Stimulated activated CD8-positive, alpha-beta memory T cell treated with anti-CD3 and anti-CD28 coated beads, Interleukin-12 subunit alpha, Interleukin-12 subunit beta, amount 100 ng/mL, for 4 hours (primary cell): ENCODE results near the gene ZSWIM4.

ENCODE experiments used
- DNase-seq: peaks from one replicate; pipeline ENCODE4 v3.0.0-alpha.2; 2020; ENCODE audit warnings: low read depth

Gene ZSWIM4

DNA sequence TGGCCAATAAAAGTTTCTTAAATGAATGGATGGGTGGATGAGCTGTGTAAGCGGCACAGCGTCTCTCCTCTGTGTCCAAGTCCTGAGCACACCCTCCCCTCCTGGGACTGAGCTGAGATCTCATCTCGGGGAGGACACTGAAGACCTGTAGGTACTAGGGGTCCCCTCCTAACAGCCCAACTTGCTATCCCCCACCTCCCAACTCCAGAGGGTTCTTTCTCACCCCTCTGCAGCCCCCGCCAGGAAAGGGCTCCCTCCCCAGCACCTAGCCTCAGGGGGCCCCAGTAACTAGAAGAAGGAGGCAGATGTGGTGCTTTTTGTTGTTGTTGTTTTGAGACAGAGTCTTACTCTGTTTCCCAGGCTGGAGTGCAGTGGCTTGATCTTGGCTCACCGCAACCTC is 80.6 kb downstream of the ZSWIM4 start:
- no peak for DNase-seq

DNA sequence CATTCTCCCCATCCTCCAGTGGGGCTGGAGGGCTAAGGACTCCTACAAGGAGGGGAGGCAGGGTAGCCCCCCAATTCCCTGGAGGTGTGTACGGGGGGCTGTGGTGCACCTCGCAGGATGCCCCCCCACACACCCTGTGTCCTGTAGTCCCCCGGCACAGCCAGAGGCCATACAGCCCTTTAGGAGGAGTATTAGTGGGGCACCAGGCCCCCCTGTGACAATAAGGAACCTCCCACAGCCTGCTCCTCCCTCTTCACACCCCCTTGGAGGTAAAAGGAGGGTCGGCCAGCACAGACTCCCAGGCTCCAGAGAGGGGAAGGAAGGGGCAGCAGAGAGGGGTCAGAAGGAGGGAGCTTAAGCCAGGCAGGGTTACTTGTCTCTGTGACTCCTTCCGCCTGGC is 81.6 kb downstream of the ZSWIM4 start, which contains the start of gene NANOS3:
Gene NANOS3 (plus strand): TSS at position 301 of the 400 bp plus-strand sequence. CDS start 115 bp downstream, outside the sequence.
- no peak for DNase-seq

GRCh38 chr19:13877303-13877702 is 82.1 kb downstream of the ZSWIM4 start:
- DNase-seq, result no peak

DNA sequence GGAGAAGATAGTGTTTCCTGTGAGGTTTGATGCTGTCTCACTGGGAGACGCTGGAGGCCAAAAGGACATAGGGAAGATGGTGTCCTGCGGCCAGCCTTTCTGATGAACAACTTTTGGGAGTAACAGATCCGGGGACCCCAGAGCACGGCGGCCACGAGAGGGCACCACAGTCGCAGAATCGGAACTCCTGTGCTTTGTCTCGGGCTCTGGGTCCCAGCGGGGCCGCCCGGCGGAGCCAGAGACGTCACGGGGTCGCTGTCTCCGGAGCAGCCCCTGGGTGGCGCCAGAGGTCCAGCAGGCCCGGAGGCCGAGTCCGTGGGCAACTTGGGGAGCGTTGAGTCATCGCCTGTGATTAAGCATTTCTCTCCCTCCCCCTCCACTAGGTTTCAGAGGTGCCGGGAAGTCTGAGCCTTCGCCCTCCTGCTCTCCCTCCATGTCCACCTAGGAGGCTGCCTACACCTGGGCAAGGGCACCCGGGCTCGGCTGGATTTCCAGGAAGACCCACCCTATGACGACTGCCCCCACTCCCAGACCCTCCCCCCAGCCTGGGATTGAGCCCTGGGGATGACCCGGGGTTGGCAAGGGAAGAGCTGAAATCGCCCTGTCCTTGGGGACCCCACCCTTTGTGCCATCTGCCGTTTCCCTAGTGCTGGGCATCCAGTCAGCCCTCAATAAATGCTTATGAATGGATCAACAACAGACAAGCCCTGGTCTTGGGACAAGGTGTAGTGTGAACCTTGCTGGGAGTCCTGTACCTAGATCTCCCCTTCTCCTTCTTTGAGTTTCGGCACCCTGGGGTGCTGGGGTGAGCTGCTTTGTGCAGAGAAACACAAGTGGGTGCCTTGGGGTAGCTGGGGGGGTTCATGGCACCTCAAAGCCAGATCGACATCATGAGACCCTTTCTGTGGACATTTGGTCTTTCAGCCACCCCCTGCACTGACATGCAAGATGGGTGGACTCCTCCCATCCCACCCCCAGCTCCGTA is 85.1 kb downstream of the ZSWIM4 start:
- DNase-seq, result peak; percentile 96

- DNase-seq, result no peak
Measured at GRCh38 chr19:13881251-13881691, 86.0 kb downstream of the ZSWIM4 start.
